HFF-Myc (cell line): ENCODE results near the gene PRKCG.
"Not testable (repeated sequence)": the region's sequence is repeated elsewhere in the genome, so short reads cannot be mapped to it uniquely, and the experiment has no call there.

Source experiments
- DNase-seq: peaks from one replicate; pipeline ENCODE4 v3.0.0-alpha.2; 2011; ENCODE audit warnings: low read depth; ENCODE audit errors: extremely low read depth
- H3K4me3 ChIP-seq: replicated peaks from 2 replicates; pipeline ENCODE4 v1.5.1; 2011; ENCODE audit warnings: low read depth, mild to moderate bottlenecking, control low read depth, low read length
- CTCF ChIP-seq: IDR thresholded peaks from 2 replicates; pipeline ENCODE4 v1.5.1; 2012; ENCODE audit warnings: mild to moderate bottlenecking, low read depth, low read length, control low read depth; ENCODE audit errors: missing control alignments

The PRKCG gene

DNA sequence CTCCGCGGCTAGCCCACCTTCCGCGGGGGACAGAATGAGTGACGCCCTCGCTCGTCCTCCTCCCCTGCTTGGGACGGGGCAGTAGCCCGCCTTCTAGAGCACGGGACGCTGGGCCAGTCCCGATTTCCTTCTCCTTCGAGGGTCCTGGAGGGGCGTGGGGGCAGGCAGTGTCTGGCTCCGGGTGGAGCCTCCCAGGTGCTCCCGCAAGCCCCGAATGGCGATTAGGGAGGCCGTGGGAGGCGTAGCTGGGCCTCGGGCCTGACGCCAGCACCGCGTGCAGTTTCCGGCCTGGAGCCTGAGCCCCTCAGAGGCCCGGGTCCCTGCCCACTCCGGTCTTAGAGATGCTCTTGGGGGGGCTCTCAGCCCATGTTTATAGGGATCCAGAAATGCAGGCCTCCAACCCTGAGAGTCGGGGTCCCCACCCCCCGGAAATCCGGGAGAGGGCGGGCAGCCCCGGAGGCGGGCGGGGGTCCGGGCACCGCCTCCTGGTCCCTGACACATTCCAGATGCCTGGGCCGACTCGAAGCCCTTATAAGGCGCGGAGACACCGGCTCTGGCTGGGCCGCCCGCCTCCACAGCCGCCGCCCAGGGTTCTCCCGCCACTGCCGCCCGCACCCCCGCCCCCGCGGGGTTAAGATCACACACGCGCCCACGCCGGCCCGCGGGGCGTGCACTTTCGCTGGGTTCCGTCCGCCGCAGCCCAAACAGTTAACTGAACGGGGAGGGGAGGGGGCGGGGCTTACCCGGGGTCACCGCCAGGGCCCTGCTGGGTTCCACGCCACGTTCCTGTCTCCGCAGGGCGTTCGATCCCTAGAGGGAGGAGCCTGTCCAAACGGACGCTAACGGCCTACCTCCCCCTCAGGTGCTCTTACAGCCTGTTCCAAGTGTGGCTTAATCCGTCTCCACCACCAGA lies 12.8 kb upstream of the PRKCG start:
- TF ChIP-seq CTCF = peak; percentile 11
- peak overlapping the region; percentile 59 for H3K4me3 ChIP-seq
- DNase-seq = no peak

GRCh38 chr19:53869805-53870484 lies 12.1 kb upstream of the PRKCG start:
- peak overlapping the region; percentile 59 for H3K4me3 ChIP-seq
- DNase-seq = not testable (repeated sequence)

- no peak for DNase-seq
- TF ChIP-seq CTCF = no peak
- H3K4me3 ChIP-seq = peak overlapping the region; percentile 59
Observed at GRCh38 chr19:53870485-53870844, 11.5 kb upstream of the PRKCG start.

GRCh38 chr19:53871454-53871853 lies 10.5 kb upstream of the PRKCG start:
- no peak overlapping the region for H3K4me3 ChIP-seq
- DNase-seq = no peak
- TF ChIP-seq CTCF = no peak

DNA sequence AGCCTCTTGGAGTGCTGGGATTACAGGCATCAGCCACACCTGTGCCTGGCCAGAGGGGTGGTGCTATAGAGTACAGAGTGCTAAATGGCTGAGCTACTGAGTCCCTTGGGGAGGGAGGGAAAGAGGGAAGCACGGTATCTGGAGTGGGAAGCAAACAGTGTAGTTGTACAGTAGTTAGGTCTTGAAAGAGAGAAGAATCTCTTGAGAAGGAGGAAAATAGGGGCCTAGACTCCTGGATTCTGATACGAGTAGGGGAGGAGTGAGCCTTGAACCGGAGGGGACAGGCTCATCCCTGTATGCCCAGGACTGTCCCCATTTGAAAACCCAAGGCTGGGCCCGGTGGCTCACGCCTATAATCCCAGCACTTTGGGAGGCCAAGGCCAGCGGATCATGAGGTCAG lies 9.2 kb upstream of the PRKCG start:
- no peak overlapping the region for H3K4me3 ChIP-seq
- TF ChIP-seq CTCF = no peak
- no peak for DNase-seq

DNA sequence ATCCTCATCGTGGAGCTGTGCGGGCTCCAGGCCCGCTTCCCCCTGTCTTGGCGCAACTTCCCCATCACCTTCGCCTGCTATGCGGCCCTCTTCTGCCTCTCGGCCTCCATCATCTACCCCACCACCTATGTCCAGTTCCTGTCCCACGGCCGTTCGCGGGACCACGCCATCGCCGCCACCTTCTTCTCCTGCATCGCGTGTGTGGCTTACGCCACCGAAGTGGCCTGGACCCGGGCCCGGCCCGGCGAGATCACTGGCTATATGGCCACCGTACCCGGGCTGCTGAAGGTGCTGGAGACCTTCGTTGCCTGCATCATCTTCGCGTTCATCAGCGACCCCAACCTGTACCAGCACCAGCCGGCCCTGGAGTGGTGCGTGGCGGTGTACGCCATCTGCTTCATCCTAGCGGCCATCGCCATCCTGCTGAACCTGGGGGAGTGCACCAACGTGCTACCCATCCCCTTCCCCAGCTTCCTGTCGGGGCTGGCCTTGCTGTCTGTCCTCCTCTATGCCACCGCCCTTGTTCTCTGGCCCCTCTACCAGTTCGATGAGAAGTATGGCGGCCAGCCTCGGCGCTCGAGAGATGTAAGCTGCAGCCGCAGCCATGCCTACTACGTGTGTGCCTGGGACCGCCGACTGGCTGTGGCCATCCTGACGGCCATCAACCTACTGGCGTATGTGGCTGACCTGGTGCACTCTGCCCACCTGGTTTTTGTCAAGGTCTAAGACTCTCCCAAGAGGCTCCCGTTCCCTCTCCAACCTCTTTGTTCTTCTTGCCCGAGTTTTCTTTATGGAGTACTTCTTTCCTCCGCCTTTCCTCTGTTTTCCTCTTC lies 8.0 kb upstream of the PRKCG start:
- H3K4me3 ChIP-seq = no peak overlapping the region
- no peak for DNase-seq
- no peak for TF ChIP-seq CTCF

- TF ChIP-seq CTCF = no peak
- no peak overlapping the region for H3K4me3 ChIP-seq
- no peak for DNase-seq
Observed at GRCh38 chr19:53874606-53874990, 7.4 kb upstream of the PRKCG start.
